ENCODE data around the gene ATR.
"Not testable (repeated sequence)": the region's sequence is repeated elsewhere in the genome, so short reads cannot be mapped to it uniquely, and the experiment has no call there.

The ATR gene

DNA sequence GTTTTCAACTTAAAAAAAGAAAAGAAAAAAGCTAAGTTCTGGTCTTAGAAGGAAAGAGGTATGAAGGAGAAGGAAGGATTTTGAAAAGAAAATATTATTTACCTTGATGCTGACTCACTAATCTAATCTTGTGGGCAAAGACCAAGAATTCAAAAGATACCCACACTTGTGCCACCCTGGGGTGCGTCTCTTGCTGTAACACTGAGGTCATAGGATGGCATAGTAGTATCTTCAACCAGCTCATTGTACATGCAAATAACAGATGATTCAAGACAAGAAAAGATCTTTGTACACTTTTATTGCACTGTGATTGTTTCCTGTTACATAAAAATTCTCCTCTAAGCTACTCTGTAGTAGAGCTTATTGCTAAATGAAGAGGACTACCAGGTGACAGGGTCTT lies 35.0 kb upstream of the ATR start:
- Histone ChIP-seq H3K4me2 (ENCODE audit: low read length) (no peak overlapping the region), H3K9ac (no peak overlapping the region), H3K36me3 (ENCODE audit: control insufficient read depth, insufficient read depth, low read length) (no peaks in the 10 kb centered on the region), H3K9me3 (ENCODE audit: control insufficient read depth, low read length) (no peaks in the 10 kb centered on the region), H2AFZ (no peak overlapping the region), H3K79me2 (no peaks in the 10 kb centered on the region), H3K27me3 (ENCODE audit: control insufficient read depth, insufficient read depth, low read length) (no peaks in the 10 kb centered on the region), H3K27ac (no peak overlapping the region), H3K4me1 (no peaks in the 10 kb centered on the region), H3K4me3 (ENCODE audit: low read depth, low read length) (no peak overlapping the region)
- TF ChIP-seq CTCF (IDR thresholded peaks at IDR 0.05) = no peak

DNA sequence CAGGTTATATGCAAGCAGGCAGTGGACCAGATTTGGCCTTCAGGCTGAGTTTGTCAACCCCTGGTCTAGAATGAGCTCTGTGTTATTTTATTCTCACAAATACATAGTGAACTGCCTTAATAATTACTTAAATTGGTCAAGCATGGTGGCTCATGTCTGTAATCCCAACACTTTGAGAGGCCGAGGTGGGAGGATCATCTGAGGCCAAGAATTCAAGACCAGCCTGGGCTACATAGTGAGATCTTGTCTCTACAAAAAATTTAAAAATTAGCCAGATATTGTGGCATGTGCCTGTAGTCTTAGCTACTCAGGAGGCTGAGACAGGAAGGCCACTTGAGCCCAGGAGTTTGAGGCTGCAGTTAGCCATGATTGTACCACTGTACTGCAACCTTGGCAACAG lies 32.7 kb upstream of the ATR start:
- no peaks in the 10 kb centered on the region for H3K36me3 ChIP-seq (ENCODE audit: control insufficient read depth, insufficient read depth, low read length)
- H3K27me3 ChIP-seq (ENCODE audit: control insufficient read depth, insufficient read depth, low read length) = no peaks in the 10 kb centered on the region
- H3K27ac ChIP-seq = no peak overlapping the region
- no peak overlapping the region for H3K4me2 ChIP-seq (ENCODE audit: low read length)
- no peaks in the 10 kb centered on the region for H3K79me2 ChIP-seq
- H3K4me3 ChIP-seq (ENCODE audit: low read depth, low read length) = no peak overlapping the region
- H3K4me1 ChIP-seq = no peaks in the 10 kb centered on the region
- TF ChIP-seq CTCF (IDR thresholded peaks at IDR 0.05) = no peak
- no peak overlapping the region for H2AFZ ChIP-seq
- no peaks in the 10 kb centered on the region for H3K9me3 ChIP-seq (ENCODE audit: control insufficient read depth, low read length)
- H3K9ac ChIP-seq = no peak overlapping the region

- TF ChIP-seq CTCF (IDR thresholded peaks at IDR 0.05) = no peak
- Histone ChIP-seq H3K27me3 (ENCODE audit: control insufficient read depth, insufficient read depth, low read length) (no peaks in the 10 kb centered on the region), H3K9ac (no peak overlapping the region), H3K9me3 (ENCODE audit: control insufficient read depth, low read length) (no peaks in the 10 kb centered on the region), H3K4me2 (ENCODE audit: low read length) (no peak overlapping the region), H3K79me2 (no peaks in the 10 kb centered on the region), H2AFZ (no peak overlapping the region), H3K4me3 (ENCODE audit: low read depth, low read length) (no peak overlapping the region), H3K4me1 (no peaks in the 10 kb centered on the region), H3K27ac (no peak overlapping the region), H3K36me3 (ENCODE audit: control insufficient read depth, insufficient read depth, low read length) (no peaks in the 10 kb centered on the region)
Measured at GRCh38 chr3:142609136-142609535, 30.6 kb upstream of the ATR start.

DNA sequence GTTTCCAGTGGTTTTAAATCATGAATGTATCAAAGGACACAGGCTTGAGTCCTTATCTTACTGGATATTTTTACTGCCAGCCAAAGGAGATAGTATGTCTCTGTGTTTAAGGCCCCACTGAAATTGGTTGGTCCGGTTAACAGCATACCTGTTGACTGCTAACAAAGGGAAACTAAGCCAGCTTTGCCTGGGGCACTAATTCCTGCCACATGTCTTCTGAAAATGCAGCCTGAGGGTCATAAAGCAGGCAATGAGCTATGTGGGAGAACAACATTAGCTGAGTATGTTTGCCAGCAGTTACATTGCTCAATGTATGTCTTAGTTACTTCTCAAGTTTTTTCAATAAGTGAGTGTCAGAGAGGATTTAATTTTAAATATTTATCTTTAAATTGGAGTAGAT lies 30.1 kb upstream of the ATR start:
- Histone ChIP-seq H3K27me3 (ENCODE audit: control insufficient read depth, insufficient read depth, low read length) (no peaks in the 10 kb centered on the region), H3K4me3 (ENCODE audit: low read depth, low read length) (no peak overlapping the region), H3K4me1 (no peaks in the 10 kb centered on the region), H3K4me2 (ENCODE audit: low read length) (no peak overlapping the region), H3K9me3 (ENCODE audit: control insufficient read depth, low read length) (no peaks in the 10 kb centered on the region), H3K27ac (no peak overlapping the region), H3K36me3 (ENCODE audit: control insufficient read depth, insufficient read depth, low read length) (no peaks in the 10 kb centered on the region), H3K9ac (no peak overlapping the region), H2AFZ (no peak overlapping the region), H3K79me2 (no peaks in the 10 kb centered on the region)
- TF ChIP-seq CTCF (IDR thresholded peaks at IDR 0.05) = no peak

DNA sequence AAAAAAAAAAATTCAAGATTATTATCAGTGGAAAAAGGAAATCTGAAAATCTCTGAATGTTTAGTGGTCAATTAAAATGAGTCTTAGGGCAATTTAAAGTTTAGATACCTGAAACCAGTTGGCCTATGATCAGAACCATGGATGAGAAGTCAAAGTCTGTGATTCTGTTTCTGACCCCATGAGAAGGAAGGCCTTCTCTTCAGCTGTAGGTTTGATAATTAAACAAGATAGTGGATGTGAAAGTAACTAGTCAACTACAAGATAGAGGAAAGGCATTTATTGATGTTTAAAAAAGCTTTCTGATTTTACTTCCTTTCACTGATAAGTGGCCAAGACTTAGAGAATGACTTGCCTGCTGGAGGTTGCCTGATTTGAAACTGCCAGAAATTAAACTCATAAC lies 26.4 kb upstream of the ATR start:
- Histone ChIP-seq H3K9me3 (ENCODE audit: control insufficient read depth, low read length) (no peaks in the 10 kb centered on the region), H3K4me1 (no peaks in the 10 kb centered on the region), H3K36me3 (ENCODE audit: control insufficient read depth, insufficient read depth, low read length) (no peaks in the 10 kb centered on the region), H3K4me3 (ENCODE audit: low read depth, low read length) (no peak overlapping the region), H3K27me3 (ENCODE audit: control insufficient read depth, insufficient read depth, low read length) (no peaks in the 10 kb centered on the region), H3K79me2 (no peaks in the 10 kb centered on the region), H3K27ac (no peak overlapping the region), H3K4me2 (ENCODE audit: low read length) (no peak overlapping the region), H2AFZ (no peak overlapping the region), H3K9ac (no peak overlapping the region)
- no peak for TF ChIP-seq CTCF (IDR thresholded peaks at IDR 0.05)

GRCh38 chr3:142603386-142603705 lies 24.8 kb upstream of the ATR start:
- H2AFZ ChIP-seq, H3K27ac ChIP-seq: not testable (repeated sequence)

More at GRCh38 chr3:142603386-142603705, 24.8 kb upstream of the ATR start:
- H3K27me3 ChIP-seq (ENCODE audit: control insufficient read depth, insufficient read depth, low read length); H3K4me3 ChIP-seq (ENCODE audit: low read depth, low read length); H3K9me3 ChIP-seq (ENCODE audit: control insufficient read depth, low read length); H3K4me1 ChIP-seq; H3K4me2 ChIP-seq (ENCODE audit: low read length); H3K79me2 ChIP-seq; H3K36me3 ChIP-seq (ENCODE audit: control insufficient read depth, insufficient read depth, low read length); H3K9ac ChIP-seq: not testable (repeated sequence)

Data from parathyroid adenoma (tissue), 2 donors.